B cell (primary cell): ENCODE data around the gene PPP1R18. TPM values are rescaled to one million over a fixed set of nuclear protein-coding genes. Genes with fewer than 3 reads are reported as not detected.

Experiments used
- ATAC-seq: fragments of 200-7000 bp; cut with Tn5 transposase; one replicate; pipeline ENCODE4 v1.10.0; 2021; ENCODE audit warnings: low read depth, mild to moderate bottlenecking, moderate number of reproducible peaks, moderate library complexity
- CTCF ChIA-PET: fragments of 350-600 bp; sonication (Branson Sonifier 250); formaldehyde crosslinking; loops from one replicate; lab custom pipeline; 2021; ENCODE audit warnings: antibody characterized with exemption, inconsistent platforms; lab: Charles Lee
- POLR2A ChIA-PET: fragments of 350-600 bp; sonication (Branson Sonifier 250); formaldehyde crosslinking; loops from one replicate; lab custom pipeline; 2021; ENCODE audit warnings: antibody characterized with exemption; lab: Charles Lee
- DNase-seq: peaks from one replicate; pipeline ENCODE4 v3.0.0; 2013
- H2AFZ ChIP-seq: 2 replicates; pipeline ENCODE4 v1.6.1; 2012; ENCODE audit warnings: mild to moderate bottlenecking, low read depth, low read length; ENCODE audit not compliant: insufficient read depth, poor library complexity, severe bottlenecking
- H3K27ac ChIP-seq, 2 donors: 1 replicate in 1 of 2; 2 replicates in 1 of 2; pipeline ENCODE4 v1.5.1; 2012 to 2013; ENCODE audit warnings: low read length in 2 of 2, mild to moderate bottlenecking in 2 of 2, moderate library complexity in 1 of 2
- H3K27me3 ChIP-seq, 4 experiments: fragments of 200-600 bp in 1 of 4; sonication (generic) in 1 of 4; replicated peaks in 1 of 4; 1 replicate in 2 of 4; 2 replicates in 2 of 4; pipeline versions ENCODE4 v1.6.1 to v1.7.0; 2013 to 2016; ENCODE audit warnings: low read length in 3 of 4, mild to moderate bottlenecking in 2 of 4, mixed read lengths in 1 of 4, moderate library complexity in 1 of 4; ENCODE audit not compliant: insufficient read depth in 4 of 4, control insufficient read depth in 3 of 4; ENCODE audit errors: control extremely low read depth in 1 of 4
- H3K36me3 ChIP-seq, 2 experiments: replicated peaks in 1 of 2; 1 replicate in 1 of 2; 2 replicates in 1 of 2; pipeline versions ENCODE4 v1.6.1 to v1.7.1; 2013; ENCODE audit warnings: low read length in 1 of 2; ENCODE audit not compliant: insufficient read depth in 2 of 2, control insufficient read depth in 1 of 2; ENCODE audit errors: control extremely low read depth in 1 of 2, extremely low read depth in 1 of 2
- H3K4me1 ChIP-seq, 2 donors: fragments of 200-600 bp in 1 of 2; sonication (generic) in 1 of 2; 1 replicate in 1 of 2; 2 replicates in 1 of 2; pipeline versions ENCODE4 v1.5.1 to v1.6.1; 2013 to 2017; ENCODE audit warnings: low read length in 2 of 2; ENCODE audit not compliant: control insufficient read depth in 2 of 2, insufficient read depth in 2 of 2
- H3K4me2 ChIP-seq: replicated peaks from 2 replicates; pipeline ENCODE3; 2012; ENCODE audit warnings: mild to moderate bottlenecking, low read depth, low read length; ENCODE audit not compliant: poor library complexity, severe bottlenecking
- H3K4me3 ChIP-seq, 5 experiments: fragments of 200-600 bp in 1 of 5; sonication (generic) in 1 of 5; 1 replicate in 3 of 5; 2 replicates in 2 of 5; pipeline versions ENCODE4 v1.5.1 to v1.7.0; 2011 to 2016; ENCODE audit warnings: low read length in 4 of 5, mild to moderate bottlenecking in 4 of 5, low read depth in 2 of 5, control low read depth in 1 of 5, moderate library complexity in 1 of 5; ENCODE audit not compliant: insufficient read depth in 1 of 5; ENCODE audit errors: control extremely low read depth in 1 of 5, extremely low read depth in 1 of 5
- H3K79me2 ChIP-seq: fragments of 200-600 bp; sonication (generic); one replicate; pipeline ENCODE4 v1.6.0; 2016; ENCODE audit warnings: low read length; ENCODE audit not compliant: control insufficient read depth, insufficient read depth
- H3K9ac ChIP-seq: fragments of 200-600 bp; sonication (generic); 2 replicates; pipeline ENCODE4 v1.6.1; 2017; ENCODE audit warnings: mild to moderate bottlenecking, low read length, moderate library complexity
- H3K9me3 ChIP-seq, 3 donors: one replicate each; pipeline versions ENCODE4 v1.6.1 to v1.7.1; 2013; ENCODE audit warnings: low read length in 2 of 3; ENCODE audit not compliant: control insufficient read depth in 2 of 3, insufficient read depth in 1 of 3; ENCODE audit errors: control extremely low read depth in 1 of 3
- H4K20me1 ChIP-seq: 2 replicates; pipeline ENCODE4 v1.6.0; 2012; ENCODE audit warnings: mild to moderate bottlenecking, low read length; ENCODE audit not compliant: insufficient read depth, control insufficient read depth, poor library complexity, severe bottlenecking
- H3K27ac Mint-ChIP-seq: one replicate; pipeline ENCODE4 v1.8.0; 2021; ENCODE audit warnings: mixed read lengths
- H3K27me3 Mint-ChIP-seq: one replicate; pipeline ENCODE4 v1.8.0; 2021; ENCODE audit warnings: mixed read lengths
- H3K4me1 Mint-ChIP-seq: one replicate; pipeline ENCODE4 v1.8.0; 2021; ENCODE audit warnings: mixed read lengths
- H3K4me3 Mint-ChIP-seq: one replicate; pipeline ENCODE4 v1.8.0; 2021; ENCODE audit warnings: mixed read lengths
- H3K9me3 Mint-ChIP-seq: one replicate; pipeline ENCODE4 v1.8.0; 2022; ENCODE audit warnings: mixed read lengths; ENCODE audit not compliant: insufficient read depth
- EZH2 ChIP-seq: IDR thresholded peaks from 2 replicates; pipeline ENCODE4 v1.6.1; 2012; ENCODE audit warnings: borderline replicate concordance, low read depth, mild to moderate bottlenecking, moderate library complexity, low read length; ENCODE audit not compliant: insufficient read depth, poor library complexity, severe bottlenecking
- WGBS: methylation state at CpG from one replicate; pipeline ENCODE4 v1.1.5; 2013; ENCODE audit warnings: missing lambda C conversion rate; ENCODE audit not compliant: insufficient coverage; 5-methylcytosine and 5-hydroxymethylcytosine counted together
- intact Hi-C: fragments of 100-400 bp; cut with micrococcal nuclease; formaldehyde crosslinking; loops from one replicate; pipeline ENCODE4 v1.10.0; 2022
- polyA plus RNA-seq: library from polyadenylated mRNA; depleted of rRNA; stranded (reverse); fragments of >200 nt; gene quantifications from 2 replicates; pipeline ENCODE4 v1.2.3, GENCODE V29; 2012
- total RNA-seq, 2 donors: library from RNA; stranded (reverse); fragments of 120-200 nt in 1 of 2; gene quantifications; 1 replicate in 1 of 2; 2 replicates in 1 of 2; pipeline versions ENCODE4 v1.2.3 to v1.2.4, GENCODE V29; 2013 to 2022
- TF ChIP-seq, protein P1 (sequence below): fragments of 200-600 bp; IDR thresholded peaks from one replicate; pipeline ENCODE4 v1.8.0; 2022; ENCODE audit warnings: antibody characterized with exemption, mild to moderate bottlenecking

Gene PPP1R18
- total and polyA plus RNA-seq, 2 donors (not counting 1 experiment from before 2014, with no cell fraction given), result 113 to 125 TPM

DNA sequence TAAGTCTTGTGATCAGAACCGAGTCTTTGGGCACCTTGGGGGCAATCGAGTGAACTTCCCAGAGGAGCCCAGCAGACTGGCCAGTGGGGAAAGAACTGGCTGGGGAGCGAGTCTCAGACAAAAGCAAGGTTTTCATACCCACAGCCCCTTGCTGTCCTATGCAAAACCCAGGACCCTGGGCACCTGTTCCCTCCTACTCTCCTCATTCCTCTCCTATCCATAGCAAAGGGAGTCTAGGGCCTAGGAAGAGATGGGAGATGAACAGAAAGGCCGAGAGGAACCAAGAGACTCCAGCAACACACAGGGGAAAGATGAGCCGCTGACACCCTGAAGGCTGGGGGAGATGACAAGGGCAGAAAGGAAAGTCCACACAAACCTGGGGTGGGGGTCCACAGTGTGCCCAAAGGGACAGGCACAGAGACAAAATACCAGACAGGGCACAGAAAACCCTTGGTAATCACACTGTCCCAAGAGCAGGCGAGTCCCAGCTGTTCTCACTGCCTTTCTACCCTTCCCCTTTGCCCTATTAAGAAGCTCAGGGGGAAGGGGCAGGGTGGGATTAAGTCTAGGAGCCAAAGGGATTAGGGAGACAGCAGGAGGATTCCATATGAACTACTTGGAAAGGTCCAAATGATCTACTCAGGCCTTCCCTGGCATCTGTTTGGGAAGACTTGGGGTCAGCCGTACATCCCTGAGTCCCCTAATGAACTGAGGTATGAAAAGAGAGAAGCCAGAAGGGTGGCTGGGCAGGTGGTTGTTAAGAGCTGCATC lies 6.5 kb downstream of the PPP1R18 start:
- Mint-ChIP-seq H3K27ac (peak overlapping the region; percentile 99), H3K27me3 (no peaks in the 10 kb centered on the region), H3K4me3 (peak overlapping the region; percentile 65), H3K4me1 (peaks cover 53% of the 10 kb centered on the region), H3K9me3 (no peaks in the 10 kb centered on the region)
- H3K79me2 ChIP-seq, result peaks cover 82% of the 10 kb centered on the region
- peak overlapping the region; percentile 27 to 97 for H3K27ac ChIP-seq
- peak overlapping the region; percentile 100 for H3K4me2 ChIP-seq
- no peak for DNase-seq
- H3K27me3 ChIP-seq, result no peaks in the 10 kb centered on the region
- no peak overlapping the region for H2AFZ ChIP-seq
- POLR2A ChIA-PET, result interaction anchor here (0.7 to 8.7 kb wide), 9 partner anchors 8 to 72 kb away, joined by 3 to 216 read pairs (median 8); partner anchors contain the start of genes MDC1, MRPS18B, PPP1R10 and TUBB
- CTCF ChIA-PET, result interaction anchor here (0.6 to 19.8 kb wide), 24 partner anchors 11 to 1028 kb away, joined by 3 to 963 read pairs (median 7); partner anchors contain the start of genes FLOT1, MDC1, MRPS18B and NRM
- H3K9me3 ChIP-seq, result no peaks in the 10 kb centered on the region
- peaks cover 38 to 39% of the 10 kb centered on the region in 2 donors for H3K4me1 ChIP-seq
- peak overlapping the region in 4 of 5 experiments; percentile 10 to 100 (median 37) for H3K4me3 ChIP-seq
- TF ChIP-seq, protein P1, sequence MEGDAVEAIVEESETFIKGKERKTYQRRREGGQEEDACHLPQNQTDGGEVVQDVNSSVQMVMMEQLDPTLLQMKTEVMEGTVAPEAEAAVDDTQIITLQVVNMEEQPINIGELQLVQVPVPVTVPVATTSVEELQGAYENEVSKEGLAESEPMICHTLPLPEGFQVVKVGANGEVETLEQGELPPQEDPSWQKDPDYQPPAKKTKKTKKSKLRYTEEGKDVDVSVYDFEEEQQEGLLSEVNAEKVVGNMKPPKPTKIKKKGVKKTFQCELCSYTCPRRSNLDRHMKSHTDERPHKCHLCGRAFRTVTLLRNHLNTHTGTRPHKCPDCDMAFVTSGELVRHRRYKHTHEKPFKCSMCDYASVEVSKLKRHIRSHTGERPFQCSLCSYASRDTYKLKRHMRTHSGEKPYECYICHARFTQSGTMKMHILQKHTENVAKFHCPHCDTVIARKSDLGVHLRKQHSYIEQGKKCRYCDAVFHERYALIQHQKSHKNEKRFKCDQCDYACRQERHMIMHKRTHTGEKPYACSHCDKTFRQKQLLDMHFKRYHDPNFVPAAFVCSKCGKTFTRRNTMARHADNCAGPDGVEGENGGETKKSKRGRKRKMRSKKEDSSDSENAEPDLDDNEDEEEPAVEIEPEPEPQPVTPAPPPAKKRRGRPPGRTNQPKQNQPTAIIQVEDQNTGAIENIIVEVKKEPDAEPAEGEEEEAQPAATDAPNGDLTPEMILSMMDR, result no peak
- no peak for TF ChIP-seq EZH2
- peaks cover 82% of the 10 kb centered on the region for H4K20me1 ChIP-seq
- ATAC-seq, result no peak
- peaks cover 4 to 56% of the 10 kb centered on the region in 2 experiments for H3K36me3 ChIP-seq
- intact Hi-C loops, result loop anchor here (1.0 to 5.0 kb wide), 3 partner anchors 8 to 197 kb away; no protein-coding TSS in a partner anchor
- peak overlapping the region; percentile 59 for H3K9ac ChIP-seq
- 39% methylated on average over 4 of the region's 7 CpGs for WGBS
